ENCODE data around the gene PLD1. TPM values are rescaled to one million over a fixed set of nuclear protein-coding genes. Genes with fewer than 3 reads are reported as not detected.

Gene PLD1
- total and polyA plus RNA-seq, 8 donors, result 3.4 to 43.0 (median 11.0) TPM

- Histone ChIP-seq H3K4me1 (peaks cover 0 to 16% (median 1%) of the 10 kb centered on the region in 4 donors), H3K9me3 (no peaks in the 10 kb centered on the region), H3K4me3 (no peak overlapping the region), H3K36me3 (no peaks in the 10 kb centered on the region), H3K27ac (no peak overlapping the region), H3K27me3 (no peaks in the 10 kb centered on the region)
- no peak for DNase-seq
- WGBS, 5 donors, result 68 to 76% (median 70%) methylated on average over 1 to 2 of the region's 2 CpGs
- intact Hi-C loops (cut with DNase I; ENCODE audit: low total_unique reads), result no loop called here
- TF ChIP-seq, protein P1, sequence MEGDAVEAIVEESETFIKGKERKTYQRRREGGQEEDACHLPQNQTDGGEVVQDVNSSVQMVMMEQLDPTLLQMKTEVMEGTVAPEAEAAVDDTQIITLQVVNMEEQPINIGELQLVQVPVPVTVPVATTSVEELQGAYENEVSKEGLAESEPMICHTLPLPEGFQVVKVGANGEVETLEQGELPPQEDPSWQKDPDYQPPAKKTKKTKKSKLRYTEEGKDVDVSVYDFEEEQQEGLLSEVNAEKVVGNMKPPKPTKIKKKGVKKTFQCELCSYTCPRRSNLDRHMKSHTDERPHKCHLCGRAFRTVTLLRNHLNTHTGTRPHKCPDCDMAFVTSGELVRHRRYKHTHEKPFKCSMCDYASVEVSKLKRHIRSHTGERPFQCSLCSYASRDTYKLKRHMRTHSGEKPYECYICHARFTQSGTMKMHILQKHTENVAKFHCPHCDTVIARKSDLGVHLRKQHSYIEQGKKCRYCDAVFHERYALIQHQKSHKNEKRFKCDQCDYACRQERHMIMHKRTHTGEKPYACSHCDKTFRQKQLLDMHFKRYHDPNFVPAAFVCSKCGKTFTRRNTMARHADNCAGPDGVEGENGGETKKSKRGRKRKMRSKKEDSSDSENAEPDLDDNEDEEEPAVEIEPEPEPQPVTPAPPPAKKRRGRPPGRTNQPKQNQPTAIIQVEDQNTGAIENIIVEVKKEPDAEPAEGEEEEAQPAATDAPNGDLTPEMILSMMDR (IDR thresholded peaks at IDR 0.05), result no peak
- TF ChIP-seq EP300 (IDR thresholded peaks at IDR 0.05) (no peak), POLR2A (IDR thresholded peaks at IDR 0.05) (no peak), POLR2AphosphoS5 (IDR thresholded peaks at IDR 0.05) (no peak)
Measured at GRCh38 chr3:171763392-171763791, 46.9 kb downstream of the PLD1 start.

DNA sequence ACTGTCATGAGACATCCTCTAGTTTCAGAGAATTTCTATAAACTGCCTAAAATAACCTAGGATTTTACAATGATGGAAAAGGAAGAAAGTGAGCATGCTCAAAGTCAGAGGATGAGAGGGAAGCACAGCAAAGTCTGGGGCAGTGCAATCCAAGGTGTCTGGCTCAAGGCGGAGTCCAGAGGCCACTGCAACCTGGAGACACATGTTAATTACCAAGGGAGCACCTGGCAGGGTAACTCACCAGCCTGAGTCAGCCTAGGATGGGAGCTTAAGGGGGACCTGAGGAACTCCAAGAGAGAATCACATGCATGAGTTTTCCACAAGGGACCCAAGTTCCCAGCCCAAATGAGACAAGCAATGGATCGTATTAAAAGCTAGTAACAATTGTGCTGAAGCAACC lies 49.8 kb downstream of the PLD1 start:
- no peak overlapping the region for H3K4me3 ChIP-seq
- no peaks in the 10 kb centered on the region for H3K27me3 ChIP-seq
- H3K36me3 ChIP-seq, result no peaks in the 10 kb centered on the region
- H3K27ac ChIP-seq, result no peak overlapping the region
- no peaks in the 10 kb centered on the region for H3K9me3 ChIP-seq
- WGBS, 5 donors, result 92 to 100% (median 95%) methylated on average over 2 of the region's 2 CpGs
- TF ChIP-seq, protein P1 (IDR thresholded peaks at IDR 0.05), result no peak
- TF ChIP-seq POLR2A (IDR thresholded peaks at IDR 0.05) (no peak), POLR2AphosphoS5 (IDR thresholded peaks at IDR 0.05) (no peak), EP300 (IDR thresholded peaks at IDR 0.05) (no peak)
- intact Hi-C loops (cut with DNase I; ENCODE audit: low total_unique reads), result no loop called here
- H3K4me1 ChIP-seq, result peaks cover 0 to 17% (median 11%) of the 10 kb centered on the region in 4 donors
- DNase-seq, result no peak

DNA sequence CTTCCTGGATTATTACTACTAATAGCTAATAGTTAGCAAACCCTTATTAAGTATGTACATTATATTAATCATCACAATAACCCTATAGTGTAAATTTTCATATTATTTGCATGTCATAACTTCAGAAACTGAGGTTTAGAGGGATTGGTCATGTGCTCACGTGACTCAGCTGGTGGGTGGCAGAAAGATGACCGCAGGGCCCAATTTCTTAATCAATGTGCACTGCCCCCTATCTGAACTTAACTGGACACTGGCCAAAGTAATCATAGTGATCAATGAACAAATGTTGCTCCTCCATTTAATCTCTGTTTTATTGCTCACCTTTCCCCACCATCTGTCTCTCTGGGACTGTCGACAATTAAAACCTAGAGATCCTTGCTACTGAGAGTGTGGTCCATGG lies 52.2 kb downstream of the PLD1 start:
- Histone ChIP-seq H3K4me1 (peaks cover 0 to 19% (median 11%) of the 10 kb centered on the region in 4 donors), H3K27ac (no peak overlapping the region), H3K9me3 (no peaks in the 10 kb centered on the region), H3K36me3 (no peaks in the 10 kb centered on the region), H3K4me3 (no peak overlapping the region), H3K27me3 (no peaks in the 10 kb centered on the region)
- no peak for TF ChIP-seq EP300 (IDR thresholded peaks at IDR 0.05)
- no peak for TF ChIP-seq POLR2A (IDR thresholded peaks at IDR 0.05)
- TF ChIP-seq, protein P1 (IDR thresholded peaks at IDR 0.05), result no peak
- TF ChIP-seq POLR2AphosphoS5 (IDR thresholded peaks at IDR 0.05), result no peak
- no peak for DNase-seq
- 55 to 73% (median 62%) methylated on average over 3 of the region's 3 CpGs for WGBS, 5 donors
- intact Hi-C loops (cut with DNase I; ENCODE audit: low total_unique reads), result no loop called here

DNA sequence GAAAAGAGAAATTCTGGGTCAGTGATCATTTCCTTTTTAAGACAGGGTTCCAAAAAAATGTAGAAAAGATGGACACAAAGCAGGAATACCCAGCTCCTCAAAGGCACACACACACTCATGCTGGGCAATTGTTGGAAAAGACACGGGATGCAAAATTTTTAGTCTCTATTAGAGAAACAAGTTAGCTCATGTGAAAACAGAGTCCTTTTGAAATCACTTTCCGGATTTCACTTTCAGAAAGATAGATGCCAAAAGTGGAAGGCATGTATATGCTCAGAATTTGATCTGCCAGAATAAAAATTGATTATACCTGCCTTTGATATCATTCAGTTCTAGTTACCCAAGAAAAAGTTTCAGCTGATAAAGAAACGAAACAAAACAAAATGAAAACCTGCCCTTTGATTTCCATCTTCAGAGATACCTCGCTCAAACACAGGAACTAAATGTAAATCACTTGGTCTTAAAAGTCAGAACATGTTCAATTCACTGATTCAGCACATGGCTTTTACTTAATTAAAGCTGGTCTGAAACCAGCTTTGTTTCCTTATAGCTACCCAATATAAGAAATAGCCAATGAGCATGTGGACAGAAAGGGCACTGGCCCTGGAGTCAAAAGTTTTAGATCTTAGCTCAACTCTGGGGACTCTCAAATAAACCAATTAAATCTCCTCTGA lies 52.8 kb downstream of the PLD1 start:
- Histone ChIP-seq H3K4me1 (peaks cover 0 to 20% (median 14%) of the 10 kb centered on the region in 4 donors), H3K9me3 (no peaks in the 10 kb centered on the region), H3K27me3 (no peaks in the 10 kb centered on the region), H3K36me3 (no peaks in the 10 kb centered on the region), H3K27ac (no peak overlapping the region), H3K4me3 (no peak overlapping the region)
- no peak for TF ChIP-seq POLR2A (IDR thresholded peaks at IDR 0.05)
- TF ChIP-seq, protein P1 (IDR thresholded peaks at IDR 0.05), result no peak
- TF ChIP-seq EP300 (IDR thresholded peaks at IDR 0.05), result no peak
- no peak for TF ChIP-seq POLR2AphosphoS5 (IDR thresholded peaks at IDR 0.05)
- intact Hi-C loops (cut with DNase I; ENCODE audit: low total_unique reads), result no loop called here
- no peak for DNase-seq
- WGBS, 5 donors, result 27 to 48% (median 39%) methylated on average over 4 of the region's 4 CpGs
